Heart left ventricle (tissue), 13 donors: ENCODE results near the gene ANKRD39.

Experiments
- POLR2A ChIP-seq, 2 donors: fragments of 450-650 bp; IDR thresholded peaks; one replicate each; pipeline ENCODE4 v1.6.1; 2017; ENCODE audit warnings: antibody characterized with exemption in 2 of 2, mild to moderate bottlenecking in 2 of 2, moderate library complexity in 2 of 2
- TF ChIP-seq, protein P1 (sequence below), 12 donors: fragments of 200-600 bp; sonication (generic) in 4 of 12; IDR thresholded peaks; one replicate each; pipeline versions ENCODE4 v1.5.0 to v1.8.0; 2018 to 2022; ENCODE audit warnings: antibody characterized with exemption in 12 of 12, mild to moderate bottlenecking in 5 of 12
- donor health status: ischemic (EF 13 %, LVEDD 7.1; RV severe dilation, severe dysfunction).
- donor health status: DM: no; HTN: yes; CAD: no.
- donor health status: DM: no; HTN: no; CAD: no.
- donor health status: ischemic (EF 25% LVEDD 6.9; RV normal size, moderate dysfunction).
- donor health status: ischemic (EF 25% LVEDD 5.7; RV mildly dilated, moderate dysfunction).
- donor health status: ischemic (EF 35%, LVEDD 5.7; RV mildly dilated, moderate dysfunction).
- donor health status: nonischemic (EF 11% LVEDD 7.7; RV severe dilation, severe dysfunction).
- donor health status: DM: yes; HTN: yes; CAD: no.
- donor health status: PGD.
- donor health status: ischemic (EF 29% LVEDD 5.4; RV normal size, mild dysfunction).
- donor health status: nonischemic (EF 23%, LVEDD 6.1; RV moderate dilation, normal function).

DNA sequence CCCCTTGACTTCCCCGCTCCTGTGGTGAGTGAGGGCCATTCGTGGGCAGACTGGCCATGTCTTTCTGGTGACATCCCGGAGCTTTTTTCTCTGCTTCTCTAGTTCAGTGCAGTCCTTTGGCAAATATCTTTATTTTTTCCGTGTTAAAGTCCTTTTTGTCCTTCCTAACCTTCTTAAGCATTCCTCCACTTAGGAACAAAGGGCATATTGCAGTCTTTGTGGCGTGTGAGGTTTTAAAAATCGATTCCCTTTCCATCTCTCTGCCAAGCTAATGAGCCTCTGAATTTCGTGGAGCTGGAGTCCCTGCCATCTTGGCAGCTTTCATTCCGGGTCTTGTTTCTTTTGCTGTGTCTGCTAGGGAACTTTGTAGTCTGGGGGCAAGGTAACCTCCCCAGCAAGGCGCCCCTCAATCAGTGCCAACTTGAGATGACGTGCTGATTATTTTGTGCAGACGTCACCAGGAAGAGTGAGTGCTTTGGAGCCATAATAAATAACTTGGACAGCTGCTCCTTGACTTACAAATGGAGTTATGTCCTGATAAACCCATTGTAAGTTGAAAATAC lies 36.6 kb downstream of the ANKRD39 start:
- TF ChIP-seq POLR2A (IDR thresholded peaks at IDR 0.05): no peak
- TF ChIP-seq, protein P1, sequence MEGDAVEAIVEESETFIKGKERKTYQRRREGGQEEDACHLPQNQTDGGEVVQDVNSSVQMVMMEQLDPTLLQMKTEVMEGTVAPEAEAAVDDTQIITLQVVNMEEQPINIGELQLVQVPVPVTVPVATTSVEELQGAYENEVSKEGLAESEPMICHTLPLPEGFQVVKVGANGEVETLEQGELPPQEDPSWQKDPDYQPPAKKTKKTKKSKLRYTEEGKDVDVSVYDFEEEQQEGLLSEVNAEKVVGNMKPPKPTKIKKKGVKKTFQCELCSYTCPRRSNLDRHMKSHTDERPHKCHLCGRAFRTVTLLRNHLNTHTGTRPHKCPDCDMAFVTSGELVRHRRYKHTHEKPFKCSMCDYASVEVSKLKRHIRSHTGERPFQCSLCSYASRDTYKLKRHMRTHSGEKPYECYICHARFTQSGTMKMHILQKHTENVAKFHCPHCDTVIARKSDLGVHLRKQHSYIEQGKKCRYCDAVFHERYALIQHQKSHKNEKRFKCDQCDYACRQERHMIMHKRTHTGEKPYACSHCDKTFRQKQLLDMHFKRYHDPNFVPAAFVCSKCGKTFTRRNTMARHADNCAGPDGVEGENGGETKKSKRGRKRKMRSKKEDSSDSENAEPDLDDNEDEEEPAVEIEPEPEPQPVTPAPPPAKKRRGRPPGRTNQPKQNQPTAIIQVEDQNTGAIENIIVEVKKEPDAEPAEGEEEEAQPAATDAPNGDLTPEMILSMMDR (IDR thresholded peaks at IDR 0.05): no peak
